ENCODE results near the gene LTBP3. TPM values are rescaled to one million over a fixed set of nuclear protein-coding genes. Genes with fewer than 3 reads are reported as not detected.
"Not testable (repeated sequence)": the region's sequence is repeated elsewhere in the genome, so short reads cannot be mapped to it uniquely, and the experiment has no call there.

LTBP3 gene
- total RNA-seq, 3 donors from 2014 or later, result 63.0 to 98.9 (median 95.7) TPM

DNA sequence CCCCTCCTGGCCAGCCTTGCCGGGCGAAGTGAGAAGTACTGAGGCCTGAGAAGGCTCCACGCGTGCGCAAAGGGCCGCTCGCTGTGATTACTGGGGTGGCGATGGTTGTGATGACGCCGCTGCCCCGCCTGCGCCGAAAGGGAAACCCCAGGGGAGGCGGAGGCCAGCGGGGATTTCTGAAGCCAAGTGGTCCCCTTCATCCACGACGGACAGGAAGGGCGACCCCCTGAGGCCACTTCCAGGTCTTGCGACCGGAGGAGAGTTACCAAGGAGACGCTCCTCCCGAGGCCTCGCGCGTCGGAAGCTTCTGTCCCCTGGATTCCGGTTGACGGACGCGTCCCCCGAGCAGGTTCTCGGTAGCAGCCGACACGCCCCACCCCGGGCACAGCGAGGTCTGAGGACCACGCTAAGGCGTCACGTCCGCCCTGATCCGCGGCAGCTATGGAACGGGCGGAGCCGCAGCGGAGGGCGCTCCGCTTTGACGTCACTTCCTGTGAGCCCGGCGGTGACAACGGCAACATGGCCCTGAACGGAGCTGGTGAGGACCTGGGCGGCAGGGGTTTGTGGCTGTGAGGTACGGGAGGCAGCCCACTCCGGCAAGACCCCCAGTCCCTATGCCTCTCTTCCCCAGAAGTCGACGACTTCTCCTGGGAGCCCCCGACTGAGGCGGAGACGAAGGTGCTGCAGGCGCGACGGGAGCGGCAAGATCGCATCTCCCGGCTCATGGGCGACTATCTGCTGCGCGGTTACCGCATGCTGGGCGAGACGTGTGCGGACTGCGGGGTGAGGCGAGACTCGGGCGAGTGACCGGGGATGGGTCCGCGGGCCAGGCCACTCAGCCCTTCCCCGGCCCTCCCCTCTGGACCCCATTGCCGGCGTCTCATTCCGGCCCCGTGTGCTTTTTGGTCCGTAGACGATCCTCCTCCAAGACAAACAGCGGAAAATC lies 12.1 kb upstream of the LTBP3 start, which contains the start of gene ZNRD2:
TSS of gene ZNRD2 (plus strand) at position 505 of the 946 bp plus-strand sequence. CDS start at position 520, 15 bp downstream.
- DNase-seq (ENCODE audit: low spot score in 2 of 2), result peak; percentile 96 to 98
- Histone ChIP-seq H3K27me3 (no peaks in the 10 kb centered on the region), H3K4me3 (peak within 1 kb of the TSS; percentile 75 to 91 (median 77)), H3K27ac (peak within 1 kb of the TSS; percentile 96 to 97), H3K4me1 (peaks cover 29 to 32% of the 10 kb centered on the region in 2 donors), H3K9me3 (no peaks in the 10 kb centered on the region), H3K36me3 (no peaks in the 10 kb centered on the region)
- intact Hi-C loops (cut with DNase I; ENCODE audit: low total_unique reads), result no loop called here
- TF ChIP-seq CTCF (IDR thresholded peaks at IDR 0.05), result peak in 2 of 3 donors; percentile 30 to 43
- TF ChIP-seq POLR2A (IDR thresholded peaks at IDR 0.05), result peak; percentile 85
- TF ChIP-seq POLR2AphosphoS5 (IDR thresholded peaks at IDR 0.05), result peak; percentile 92 to 96 (median 96)

GRCh38 chr11:65569164-65569972 lies 11.2 kb upstream of the LTBP3 start:
- TF ChIP-seq POLR2A (IDR thresholded peaks at IDR 0.05) (no peak), CTCF (IDR thresholded peaks at IDR 0.05) (no peak), POLR2AphosphoS5 (IDR thresholded peaks at IDR 0.05) (no peak)
- H3K27ac ChIP-seq, result peak overlapping the region; percentile 96 to 97
- H3K4me1 ChIP-seq, result peaks cover 24 to 25% of the 10 kb centered on the region in 2 donors
- H3K36me3 ChIP-seq, result no peaks in the 10 kb centered on the region
- no peaks in the 10 kb centered on the region for H3K27me3 ChIP-seq
- H3K9me3 ChIP-seq, result no peaks in the 10 kb centered on the region
- intact Hi-C loops (cut with DNase I; ENCODE audit: low total_unique reads), result no loop called here
- no peak for DNase-seq (ENCODE audit: low spot score in 2 of 2)
- H3K4me3 ChIP-seq, result peak overlapping the region; percentile 75 to 91 (median 77)

DNA sequence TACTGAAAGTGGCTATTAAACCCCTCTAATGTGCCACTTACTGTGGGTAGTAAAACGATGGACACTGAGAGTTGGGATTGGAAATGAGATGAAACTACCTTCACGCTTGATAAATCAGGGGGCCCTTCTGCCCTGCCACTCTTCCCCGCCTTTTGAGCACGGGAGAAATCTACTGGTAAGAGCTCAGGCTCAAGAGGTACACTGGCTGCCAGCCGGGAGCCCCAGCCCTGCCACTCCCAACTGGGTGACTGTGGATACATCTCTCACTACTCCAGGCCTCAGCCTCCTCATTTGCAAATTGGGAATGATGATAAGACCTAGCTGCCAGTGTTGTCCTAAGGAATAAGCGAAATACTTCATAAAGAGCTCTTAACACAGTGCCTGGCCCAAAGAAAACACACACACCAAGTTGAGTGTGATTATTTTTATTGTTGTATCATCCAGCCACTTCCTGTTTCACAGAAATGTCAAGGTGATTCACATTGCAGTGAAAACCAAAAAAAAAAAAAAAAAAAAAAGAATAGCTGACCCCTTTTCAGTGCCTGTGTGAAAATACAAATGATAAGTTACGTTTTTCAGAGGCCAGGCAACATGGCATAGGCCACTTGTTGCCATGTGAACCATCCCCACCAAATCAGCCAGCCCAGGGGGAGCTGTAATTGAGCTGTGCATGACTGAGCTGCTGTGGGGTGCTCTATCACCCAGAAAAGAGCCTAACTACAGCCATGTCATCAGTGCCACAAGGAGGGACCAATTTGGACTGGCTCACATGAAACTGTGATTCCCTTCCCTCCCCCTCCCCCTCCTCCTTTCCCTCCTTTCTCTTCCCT lies 7.7 kb upstream of the LTBP3 start:
- no peak for TF ChIP-seq POLR2A (IDR thresholded peaks at IDR 0.05)
- TF ChIP-seq CTCF (IDR thresholded peaks at IDR 0.05), result no peak
- TF ChIP-seq POLR2AphosphoS5 (IDR thresholded peaks at IDR 0.05), result no peak
- H3K9me3 ChIP-seq, result no peaks in the 10 kb centered on the region
- no peak overlapping the region for H3K4me3 ChIP-seq
- H3K27ac ChIP-seq, result peak overlapping the region in 1 of 2 donors; percentile 46
- H3K4me1 ChIP-seq, result peaks cover 10 to 18% of the 10 kb centered on the region in 2 donors
- no peaks in the 10 kb centered on the region for H3K36me3 ChIP-seq
- intact Hi-C loops (cut with DNase I; ENCODE audit: low total_unique reads), result no loop called here
- no peaks in the 10 kb centered on the region for H3K27me3 ChIP-seq
- DNase-seq (ENCODE audit: low spot score in 2 of 2), result no peak

DNA sequence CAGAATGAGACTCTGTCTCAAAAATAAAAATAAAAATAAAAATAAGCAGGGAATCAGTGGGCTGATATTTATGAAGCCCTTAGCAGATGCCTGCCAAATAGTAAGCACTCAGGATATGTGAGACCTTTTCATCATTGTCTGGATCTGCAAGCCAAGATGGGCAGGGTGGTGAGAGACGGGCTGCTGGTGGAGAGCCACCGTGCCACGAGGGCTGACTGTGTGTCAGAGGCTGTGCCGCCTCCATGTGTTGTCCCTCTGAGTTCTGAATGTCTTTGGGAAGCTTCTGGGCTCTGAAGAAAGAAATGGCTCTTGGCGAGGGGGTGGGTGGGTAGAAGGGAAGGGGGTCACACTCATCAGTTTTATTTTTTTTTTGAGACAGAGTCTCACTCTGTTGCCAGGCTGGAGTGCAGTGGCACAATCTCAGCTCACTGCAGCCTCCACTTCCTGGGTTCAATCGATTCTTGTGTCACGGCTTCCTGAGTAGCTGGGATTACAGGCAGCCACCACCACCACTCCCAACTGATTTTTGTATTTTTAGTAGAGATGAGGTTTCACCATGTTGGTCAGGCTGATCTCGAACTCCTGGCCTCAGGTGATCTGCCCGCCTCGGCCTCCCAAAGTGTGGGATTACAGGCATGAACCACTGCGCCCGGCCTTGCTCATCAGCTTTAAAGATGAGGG lies 6.9 kb upstream of the LTBP3 start:
- H3K27me3 ChIP-seq; DNase-seq (ENCODE audit: low spot score in 2 of 2); intact Hi-C loops (cut with DNase I; ENCODE audit: low total_unique reads); H3K9me3 ChIP-seq; H3K4me3 ChIP-seq; H3K36me3 ChIP-seq: not testable (repeated sequence)
- Histone ChIP-seq H3K4me1 (peaks cover 9 to 23% of the 10 kb centered on the region in 2 donors), H3K27ac (peak overlapping the region in 1 of 2 donors; percentile 46)
